ENCODE data around the gene EPHB2. TPM values are rescaled to one million over a fixed set of nuclear protein-coding genes. Genes with fewer than 3 reads are reported as not detected.
A peak's percentile ranks its signal among the peaks of the same experiment; 100 is the strongest.

The EPHB2 gene
- total and polyA plus RNA-seq, 2 of the 8 experiments (the other 6 are each of a cell fraction or from before 2014, with no cell fraction given), result 15.8 to 17.2 TPM

DNA sequence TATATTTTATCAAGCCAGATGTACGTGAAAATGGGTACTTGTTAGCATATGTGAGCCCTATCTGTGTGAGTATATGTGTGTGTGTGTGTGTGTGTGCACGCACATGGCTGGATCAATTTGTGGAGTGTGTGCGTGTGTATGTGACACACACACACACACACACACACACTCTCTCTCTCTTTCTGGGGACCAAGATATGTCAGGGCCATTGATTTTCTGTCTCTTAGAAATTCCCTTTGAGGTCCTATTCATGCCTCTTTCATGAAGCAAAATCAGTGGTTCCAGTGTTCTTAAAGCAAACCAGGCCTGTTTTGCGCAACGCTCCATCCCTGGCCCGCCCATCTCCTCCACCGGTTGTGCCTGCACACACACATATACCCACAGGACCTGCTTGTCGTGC lies 90.0 kb downstream of the EPHB2 start:
- Histone ChIP-seq H3K23ac (ENCODE audit: insufficient read length) (no peak overlapping the region), H3K79me2 (ENCODE audit: control insufficient read depth in 1 of 2, insufficient read depth in 2 of 2, low read length in 2 of 2) (no peaks in the 10 kb centered on the region), H4K8ac (ENCODE audit: extremely low read depth, insufficient read depth, low read length) (no peak overlapping the region), H3K79me1 (ENCODE audit: low read depth, low read length) (no peaks in the 10 kb centered on the region), H2BK15ac (ENCODE audit: low read length) (0 out of 2 replicates have a peak overlapping the region, but pooled peaks have one; percentile 95), H3K27ac (ENCODE audit: low read depth, low read length) (no peak overlapping the region), H3K56ac (replicated peaks; ENCODE audit: insufficient read length, low read depth, low read length) (no peak overlapping the region), H3K4me2 (ENCODE audit: insufficient read depth in 1 of 2, low read depth in 2 of 2, low read length in 2 of 2) (no peak overlapping the region), H3K18ac (ENCODE audit: extremely low read depth, low read length) (no peak overlapping the region), H2BK5ac (ENCODE audit: low read depth, low read length) (peak overlapping the region; percentile 68; the same call in 1 of the 2 replicates), H3K4me3 (ENCODE audit: extremely low read depth in 1 of 4, insufficient read depth in 2 of 4, low read depth in 3 of 4, low read length in 4 of 4) (no peak overlapping the region), H4K5ac (ENCODE audit: insufficient read length, low read depth, low read length) (no peak overlapping the region), H2AFZ (ENCODE audit: low read length) (no peak overlapping the region), H3K4me1 (replicated peaks in 1 of 4; ENCODE audit: control insufficient read depth in 3 of 4, insufficient read depth in 4 of 4, low read length in 3 of 4) (peaks cover 7 to 36% (median 14%) of the 10 kb centered on the region in 4 experiments), H2AK5ac (ENCODE audit: low read depth, low read length) (no peak overlapping the region), H2BK20ac (ENCODE audit: low read length) (no peak overlapping the region), H2BK12ac (ENCODE audit: low read depth, low read length) (no peak overlapping the region), H3K23me2 (ENCODE audit: low read depth, low read length) (peaks cover 4% of the 10 kb centered on the region; the same call in 1 of the 2 replicates), H3K27me3 (replicated peaks in 1 of 4; ENCODE audit: control insufficient read depth in 3 of 4, extremely low read depth in 1 of 4, insufficient read depth in 3 of 4, low read length in 3 of 4) (no peaks in the 10 kb centered on the region), H3K9ac (replicated peaks in 1 of 4; ENCODE audit: extremely low read depth in 1 of 4, low read depth in 3 of 4, low read length in 3 of 4) (no peak overlapping the region), H4K20me1 (replicated peaks in 1 of 2; ENCODE audit: control insufficient read depth in 1 of 2, insufficient read depth in 2 of 2, low read length in 2 of 2) (no peaks in the 10 kb centered on the region), H3K36me3 (ENCODE audit: control insufficient read depth in 2 of 4, insufficient read depth in 4 of 4, low read length in 3 of 4) (no peaks in the 10 kb centered on the region; a peak in 1 of 8 replicates), H3K9me3 (ENCODE audit: insufficient read depth in 2 of 2, low read depth in 1 of 2, low read length in 1 of 2) (no peaks in the 10 kb centered on the region), H4K91ac (replicated peaks; ENCODE audit: insufficient read length, low read length) (peak overlapping the region; percentile 29), H3K14ac (ENCODE audit: insufficient read length) (no peak overlapping the region), H3K4ac (replicated peaks; ENCODE audit: insufficient read length, low read depth, low read length) (no peak overlapping the region), H2BK120ac (replicated peaks; ENCODE audit: low read depth, low read length) (no peak overlapping the region)
- TF ChIP-seq POLR2A (IDR thresholded peaks at IDR 0.05; ENCODE audit: control extremely low read depth in 1 of 2, low read depth in 2 of 2, low read length in 2 of 2) (no peak), TAF1 (IDR thresholded peaks at IDR 0.05; ENCODE audit: low read depth, low read length) (no peak), CHD2 (IDR thresholded peaks at IDR 0.05; ENCODE audit: low read length) (no peak), SUZ12 (IDR thresholded peaks at IDR 0.05; ENCODE audit: low read length) (no peak), JUN (IDR thresholded peaks at IDR 0.05; ENCODE audit: low read depth, low read length) (no peak)
- ChIA-PET POLR2A (ENCODE audit: partially characterized antibody) (no interaction called here), CTCF (ENCODE audit: partially characterized antibody) (interaction anchor here (0.6 to 3.9 kb wide), 5 partner anchors 9 to 85 kb away, joined by 3 to 20 read pairs (median 3); no protein-coding TSS in a partner anchor)
- FAIRE-seq, result no peak
- DNase-seq (ENCODE audit: low read depth in 1 of 2, low spot score in 2 of 2), result no peak
- 83% methylated on average over 8 of the region's 8 CpGs; no CpG with 5 or more reads in 1 of the 2 experiments for WGBS, 2 experiments (ENCODE audit: extremely low coverage in 1 of 2, insufficient coverage in 1 of 2, insufficient read length in 1 of 2, insufficient replicate concordance in 2 of 2, low coverage in 1 of 2, low lambda C conversion rate in 2 of 2, missing lambda C conversion rate in 1 of 2)
